Neural cell (in vitro differentiated cells): ENCODE results near the gene CHKA. TPM values are rescaled to one million over a fixed set of nuclear protein-coding genes. Genes with fewer than 3 reads are reported as not detected.

ENCODE experiments used
- H2AFZ ChIP-seq: fragments of 200-600, 300-800 bp; sonication (generic), shearing (Covaris generic); 2 replicates; pipeline ENCODE4 v1.6.0; 2014; ENCODE audit warnings: low read depth, mild to moderate bottlenecking, antibody characterized with exemption, low read length, moderate library complexity
- H3F3A ChIP-seq: fragments of 200-600 bp; shearing (Covaris generic); 2 replicates; pipeline ENCODE4 v1.6.1; 2016; ENCODE audit warnings: mild to moderate bottlenecking, moderate library complexity, mixed read lengths, antibody characterized with exemption, low read length; ENCODE audit not compliant: insufficient read depth, poor library complexity, severe bottlenecking
- H3K27ac ChIP-seq: fragments of 200-600, 300-800 bp; sonication (generic), shearing (Covaris generic); 2 replicates; pipeline ENCODE4 v1.5.1; 2014; ENCODE audit warnings: mild to moderate bottlenecking, low read length, moderate library complexity
- H3K27me3 ChIP-seq: fragments of 300-800, 200-600 bp; sonication (generic), shearing (Covaris generic); 2 replicates; pipeline ENCODE4 v1.6.0; 2014; ENCODE audit warnings: mild to moderate bottlenecking, low read depth, low read length, moderate library complexity; ENCODE audit not compliant: insufficient read depth
- H3K36me3 ChIP-seq: fragments of 300-800, 200-600 bp; sonication (generic), shearing (Covaris generic); 2 replicates; pipeline ENCODE4 v1.5.1; 2014; ENCODE audit warnings: mild to moderate bottlenecking, antibody characterized with exemption, low read length, moderate library complexity; ENCODE audit not compliant: insufficient read depth
- H3K4me2 ChIP-seq: fragments of 300-800, 200-600 bp; sonication (generic), shearing (Covaris generic); 2 replicates; pipeline ENCODE4 v1.6.0; 2014; ENCODE audit warnings: mild to moderate bottlenecking, low read length
- H3K4me3 ChIP-seq: fragments of 300-800, 200-600 bp; sonication (generic), shearing (Covaris generic); 2 replicates; pipeline ENCODE4 v1.5.1; 2014; ENCODE audit warnings: mild to moderate bottlenecking, low read length, moderate library complexity
- H3K79me2 ChIP-seq: fragments of 200-600 bp; shearing (Covaris generic); replicated peaks from 2 replicates; pipeline ENCODE4 v1.6.0; 2014; ENCODE audit warnings: mild to moderate bottlenecking, low read length, moderate library complexity; ENCODE audit not compliant: insufficient read depth
- H3K9ac ChIP-seq: fragments of 300-800, 200-600 bp; sonication (generic), shearing (Covaris generic); 2 replicates; pipeline ENCODE4 v1.6.1; 2016; ENCODE audit warnings: mild to moderate bottlenecking, low read length, mixed read lengths
- H3K9me2 ChIP-seq: fragments of 200-600 bp; shearing (Covaris generic); 2 replicates; pipeline ENCODE4 v1.6.1; 2016; ENCODE audit warnings: mild to moderate bottlenecking, low read length, mixed read lengths; ENCODE audit not compliant: insufficient read depth
- H3K9me3 ChIP-seq: fragments of 200-600, 300-800 bp; sonication (generic), shearing (Covaris generic); 2 replicates; pipeline ENCODE4 v1.6.1; 2016; ENCODE audit warnings: mild to moderate bottlenecking, mixed run types, low read length, moderate library complexity, mixed read lengths
- H4K20me1 ChIP-seq: fragments of 200-600 bp; shearing (Covaris generic); 2 replicates; pipeline ENCODE4 v1.6.1; 2016; ENCODE audit warnings: mild to moderate bottlenecking, mixed run types; ENCODE audit not compliant: insufficient read depth
- CTCF ChIP-seq: fragments of 450-650 bp; IDR thresholded peaks from 2 replicates; pipeline ENCODE4 v1.5.1; 2014; ENCODE audit warnings: antibody characterized with exemption, mild to moderate bottlenecking, moderate library complexity; ENCODE audit not compliant: poor library complexity, severe bottlenecking
- EP300 ChIP-seq: fragments of 450-650 bp; conservative IDR thresholded peaks from 2 replicates; pipeline ENCODE4 v1.6.1; 2014; ENCODE audit warnings: antibody characterized with exemption, mild to moderate bottlenecking, moderate library complexity; ENCODE audit not compliant: poor library complexity, severe bottlenecking
- EZH2 ChIP-seq: fragments of 200-600, 300-800 bp; shearing (Covaris generic), sonication (generic); IDR thresholded peaks from 2 replicates; pipeline ENCODE4 v1.6.1; 2014; ENCODE audit warnings: antibody characterized with exemption, low read length, borderline replicate concordance, mild to moderate bottlenecking; ENCODE audit not compliant: insufficient read depth, poor library complexity, severe bottlenecking
- MXI1 ChIP-seq: fragments of 450-650 bp; conservative IDR thresholded peaks from 2 replicates; pipeline ENCODE4 v1.6.1; 2014; ENCODE audit warnings: antibody characterized with exemption, mild to moderate bottlenecking; ENCODE audit not compliant: poor library complexity, severe bottlenecking
- POLR2AphosphoS5 ChIP-seq: IDR thresholded peaks from 2 replicates; pipeline ENCODE4 v1.6.1; 2012
- RAD21 ChIP-seq: fragments of 450-650 bp; conservative IDR thresholded peaks from 2 replicates; pipeline ENCODE4 v1.6.1; 2014; ENCODE audit warnings: antibody characterized with exemption, mild to moderate bottlenecking, moderate library complexity
- SMC3 ChIP-seq: fragments of 450-650 bp; conservative IDR thresholded peaks from 2 replicates; pipeline ENCODE4 v1.6.1; 2014; ENCODE audit warnings: antibody characterized with exemption, mild to moderate bottlenecking, moderate library complexity; ENCODE audit not compliant: poor library complexity
- TAF1 ChIP-seq: IDR thresholded peaks from 2 replicates; pipeline ENCODE4 v1.6.1; 2012; ENCODE audit warnings: low read depth
- polyA plus RNA-seq: library from polyadenylated mRNA; depleted of rRNA; stranded (reverse); fragments of >200 nt; gene quantifications from 2 replicates; pipeline ENCODE4 v1.2.3, GENCODE V29; 2014
- TF ChIP-seq, protein P1 (sequence below): IDR thresholded peaks from 2 replicates; pipeline ENCODE4 v1.6.1; 2012; ENCODE audit warnings: borderline replicate concordance

The CHKA gene
- polyA plus RNA-seq, 1 donor from 2014 or later, result 90.0 TPM

GRCh38 chr11:68099474-68100405 is 21.4 kb downstream of the CHKA start:
- H3F3A ChIP-seq, result no peaks in the 10 kb centered on the region
- H3K4me2 ChIP-seq, result no peak overlapping the region
- no peaks in the 10 kb centered on the region for H3K27me3 ChIP-seq
- no peak overlapping the region for H2AFZ ChIP-seq
- no peak for TF ChIP-seq EZH2
- TF ChIP-seq SMC3, result no peak
- no peak for TF ChIP-seq MXI1
- TF ChIP-seq EP300, result no peak
- TF ChIP-seq, protein P1, sequence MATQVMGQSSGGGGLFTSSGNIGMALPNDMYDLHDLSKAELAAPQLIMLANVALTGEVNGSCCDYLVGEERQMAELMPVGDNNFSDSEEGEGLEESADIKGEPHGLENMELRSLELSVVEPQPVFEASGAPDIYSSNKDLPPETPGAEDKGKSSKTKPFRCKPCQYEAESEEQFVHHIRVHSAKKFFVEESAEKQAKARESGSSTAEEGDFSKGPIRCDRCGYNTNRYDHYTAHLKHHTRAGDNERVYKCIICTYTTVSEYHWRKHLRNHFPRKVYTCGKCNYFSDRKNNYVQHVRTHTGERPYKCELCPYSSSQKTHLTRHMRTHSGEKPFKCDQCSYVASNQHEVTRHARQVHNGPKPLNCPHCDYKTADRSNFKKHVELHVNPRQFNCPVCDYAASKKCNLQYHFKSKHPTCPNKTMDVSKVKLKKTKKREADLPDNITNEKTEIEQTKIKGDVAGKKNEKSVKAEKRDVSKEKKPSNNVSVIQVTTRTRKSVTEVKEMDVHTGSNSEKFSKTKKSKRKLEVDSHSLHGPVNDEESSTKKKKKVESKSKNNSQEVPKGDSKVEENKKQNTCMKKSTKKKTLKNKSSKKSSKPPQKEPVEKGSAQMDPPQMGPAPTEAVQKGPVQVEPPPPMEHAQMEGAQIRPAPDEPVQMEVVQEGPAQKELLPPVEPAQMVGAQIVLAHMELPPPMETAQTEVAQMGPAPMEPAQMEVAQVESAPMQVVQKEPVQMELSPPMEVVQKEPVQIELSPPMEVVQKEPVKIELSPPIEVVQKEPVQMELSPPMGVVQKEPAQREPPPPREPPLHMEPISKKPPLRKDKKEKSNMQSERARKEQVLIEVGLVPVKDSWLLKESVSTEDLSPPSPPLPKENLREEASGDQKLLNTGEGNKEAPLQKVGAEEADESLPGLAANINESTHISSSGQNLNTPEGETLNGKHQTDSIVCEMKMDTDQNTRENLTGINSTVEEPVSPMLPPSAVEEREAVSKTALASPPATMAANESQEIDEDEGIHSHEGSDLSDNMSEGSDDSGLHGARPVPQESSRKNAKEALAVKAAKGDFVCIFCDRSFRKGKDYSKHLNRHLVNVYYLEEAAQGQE, result no peak
- no peak for TF ChIP-seq TAF1
- TF ChIP-seq POLR2AphosphoS5, result no peak
- TF ChIP-seq CTCF, result no peak
- TF ChIP-seq RAD21, result no peak
- H4K20me1 ChIP-seq, result no peaks in the 10 kb centered on the region
- H3K9me3 ChIP-seq, result no peaks in the 10 kb centered on the region
- no peak overlapping the region for H3K27ac ChIP-seq
- H3K36me3 ChIP-seq, result no peaks in the 10 kb centered on the region
- H3K9me2 ChIP-seq, result no peaks in the 10 kb centered on the region
- H3K9ac ChIP-seq, result no peak overlapping the region
- H3K4me3 ChIP-seq, result no peak overlapping the region
- peaks cover 16% of the 10 kb centered on the region for H3K79me2 ChIP-seq

- Histone ChIP-seq H3F3A (no peaks in the 10 kb centered on the region), H3K9me3 (no peaks in the 10 kb centered on the region), H3K79me2 (peaks cover 16% of the 10 kb centered on the region), H3K27ac (no peak overlapping the region), H3K4me2 (no peak overlapping the region), H3K36me3 (no peaks in the 10 kb centered on the region), H3K4me3 (no peak overlapping the region), H3K27me3 (no peaks in the 10 kb centered on the region), H2AFZ (no peak overlapping the region), H3K9ac (no peak overlapping the region), H3K9me2 (no peaks in the 10 kb centered on the region), H4K20me1 (no peaks in the 10 kb centered on the region)
- TF ChIP-seq EP300, result no peak
- TF ChIP-seq, protein P1, result no peak
- TF ChIP-seq RAD21, result no peak
- no peak for TF ChIP-seq SMC3
- TF ChIP-seq CTCF, result no peak
Measured at GRCh38 chr11:68099057-68099456, 22.1 kb downstream of the CHKA start.
